Adrenal gland (tissue), 12 donors: ENCODE data around the gene SEZ6L2. TPM values are rescaled to one million over a fixed set of nuclear protein-coding genes. Genes with fewer than 3 reads are reported as not detected.

Experiments used
- DNase-seq, 7 donors: peaks; one replicate each; pipeline ENCODE4 v3.0.0-alpha.2; 2019 to 2020
- H3K27ac ChIP-seq, 5 donors: fragments of 200-600 bp; sonication (generic) in 4 of 5; 1 replicate in 3 of 5; 2 replicates in 2 of 5; pipeline versions ENCODE4 v1.5.1 to v1.8.0; 2016 to 2020; ENCODE audit warnings: mild to moderate bottlenecking in 1 of 5
- H3K27me3 ChIP-seq: fragments of 200-600 bp; 2 replicates; pipeline ENCODE4 v1.8.0; 2021
- H3K36me3 ChIP-seq, 2 donors: fragments of 200-600 bp; replicated peaks in 1 of 2; 1 replicate in 1 of 2; 2 replicates in 1 of 2; pipeline versions ENCODE4 v1.5.1 to v1.8.0; 2018 to 2022
- H3K4me1 ChIP-seq, 2 donors: fragments of 200-600 bp; replicated peaks in 1 of 2; 1 replicate in 1 of 2; 2 replicates in 1 of 2; pipeline versions ENCODE4 v1.5.1 to v1.8.0; 2018 to 2021
- H3K4me3 ChIP-seq, 4 donors: fragments of 200-600 bp; sonication (generic) in 3 of 4; one replicate each; pipeline ENCODE4 v1.5.1; 2016 to 2018
- H3K9me3 ChIP-seq, 3 donors: fragments of 200-600 bp; sonication (generic) in 1 of 3; replicated peaks in 1 of 3; 1 replicate in 2 of 3; 2 replicates in 1 of 3; pipeline versions ENCODE4 v1.5.1 to v1.8.0; 2016 to 2021
- CTCF ChIP-seq, 6 experiments: fragments of 450-650 bp in 4 of 6; fragments of 200-600 bp in 2 of 6; sonication (generic) in 1 of 6; IDR thresholded peaks; 1 replicate in 5 of 6; 2 replicates in 1 of 6; pipeline versions ENCODE4 v1.5.1 to v1.8.0; 2016 to 2021; ENCODE audit warnings: antibody characterized with exemption in 6 of 6, mild to moderate bottlenecking in 2 of 6, moderate library complexity in 1 of 6
- POLR2A ChIP-seq, 2 donors: fragments of 450-650 bp; IDR thresholded peaks; one replicate each; pipeline ENCODE4 v1.6.1; 2017; ENCODE audit warnings: antibody characterized with exemption in 2 of 2, mild to moderate bottlenecking in 2 of 2, moderate library complexity in 1 of 2
- WGBS, 4 donors: extraction: QIAGEN DNeasy Blood & Tissue Kit in 2 of 4; methylation state at CpG; one replicate each; pipeline versions ENCODE4 v1.1.5 to v1.1.7; 2013 to 2017; 5-methylcytosine and 5-hydroxymethylcytosine counted together
- intact Hi-C, 2 donors: fragments of 100-400 bp; cut with DNase I; formaldehyde crosslinking; loops; one replicate each; pipeline versions ENCODE4 v1.14.1 to v1.15.0; 2022 to 2023
- polyA plus RNA-seq, 3 donors: library from polyadenylated mRNA; stranded (reverse); fragments of 200-250 nt in 2 of 3; fragments of 350-450 nt in 1 of 3; fragmentation: Illumina TruSeq in 1 of 3; extraction: RNeasy Lipid Tissue Mini Kit (QIAGEN cat#74804) in 1 of 3; gene quantifications; one replicate each; pipeline ENCODE4 v1.2.3, GENCODE V29; 2013 to 2014
- total RNA-seq, 9 donors: library from RNA; depleted of rRNA in 4 of 9; stranded (reverse); fragments of >200 nt in 4 of 9; fragments of 120-200 nt in 1 of 9; fragmentation: NEBNext Ultra II Directional in 1 of 9; extraction: Animal tissue kit (Norgen Biotek cat#: 25700) in 1 of 9; gene quantifications; one replicate each; pipeline versions ENCODE4 v1.1.0 to v1.2.4, GENCODE V29; 2013 to 2023
- donor health status: healthy with polysubstance abuse.
- donor health status: Bipolar disorder and iron deficiency.
- donor health status: DM: yes; HTN: yes; CAD: no.
- donor health status: DM: no; HTN: no; CAD: no.
- donor health status: DM: no; HTN: no; CAD: no.
- donor health status: DM: yes; HTN: yes; CAD: no.

Gene SEZ6L2
- total and polyA plus RNA-seq, 12 donors: 7.5 to 302 (median 36.2) TPM

- Histone ChIP-seq H3K27me3 (no peaks in the 10 kb centered on the region), H3K27ac (no peak overlapping the region), H3K9me3 (no peaks in the 10 kb centered on the region), H3K36me3 (no peaks in the 10 kb centered on the region), H3K4me1 (no peaks in the 10 kb centered on the region), H3K4me3 (no peak overlapping the region)
- intact Hi-C loops: no loop called here
- 82 to 88% (median 84%) methylated on average over 23 of the region's 23 CpGs for WGBS, 4 donors
- no peak for DNase-seq
- TF ChIP-seq POLR2A (IDR thresholded peaks at IDR 0.05) (no peak), CTCF (IDR thresholded peaks at IDR 0.05) (no peak)
These were observed 7.3 kb upstream of the SEZ6L2 start for GRCh38 chr16:29906520-29907244.

- intact Hi-C loops: no loop called here
- peaks cover 2 to 4% of the 10 kb centered on the region in 2 donors for H3K4me1 ChIP-seq
- no peak overlapping the region for H3K4me3 ChIP-seq
- no peak overlapping the region for H3K27ac ChIP-seq
- WGBS, 4 donors: 83 to 87% (median 84%) methylated on average over 13 of the region's 13 CpGs
- H3K9me3 ChIP-seq: no peaks in the 10 kb centered on the region
- no peak for DNase-seq
- H3K36me3 ChIP-seq: no peaks in the 10 kb centered on the region
- TF ChIP-seq POLR2A (IDR thresholded peaks at IDR 0.05) (no peak), CTCF (IDR thresholded peaks at IDR 0.05) (no peak)
- H3K27me3 ChIP-seq: no peaks in the 10 kb centered on the region
These were observed 6.3 kb upstream of the SEZ6L2 start for GRCh38 chr16:29905668-29906067.

DNA sequence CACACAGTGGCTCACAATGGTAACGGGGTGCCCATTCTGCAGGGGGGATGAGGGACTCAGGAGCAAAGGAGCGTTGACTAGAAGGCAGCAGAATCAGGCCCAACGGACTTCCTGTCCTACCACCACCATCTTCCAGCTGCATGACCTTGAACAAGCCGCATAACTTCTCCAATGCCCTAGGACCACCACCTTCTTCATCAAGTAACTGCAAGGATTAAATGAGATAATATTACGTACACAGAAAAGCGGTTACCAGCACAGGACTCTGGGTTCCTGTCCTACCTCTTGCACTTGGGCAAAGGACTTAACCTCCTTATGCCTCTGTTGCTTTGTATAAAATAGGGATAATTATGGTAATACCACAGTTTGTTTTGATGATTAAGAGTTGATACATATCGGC is 5.6 kb upstream of the SEZ6L2 start:
- TF ChIP-seq POLR2A (IDR thresholded peaks at IDR 0.05) (no peak), CTCF (IDR thresholded peaks at IDR 0.05) (no peak)
- H3K4me1 ChIP-seq: peaks cover 5 to 10% of the 10 kb centered on the region in 2 donors
- intact Hi-C loops: no loop called here
- no peak overlapping the region for H3K4me3 ChIP-seq
- no peaks in the 10 kb centered on the region for H3K27me3 ChIP-seq
- no peaks in the 10 kb centered on the region for H3K9me3 ChIP-seq
- 83 to 86% (median 85%) methylated on average over 6 to 7 of the region's 7 CpGs for WGBS, 4 donors
- no peak for DNase-seq
- no peak overlapping the region for H3K27ac ChIP-seq
- H3K36me3 ChIP-seq: no peaks in the 10 kb centered on the region

- H3K36me3 ChIP-seq: no peaks in the 10 kb centered on the region
- no peaks in the 10 kb centered on the region for H3K9me3 ChIP-seq
- intact Hi-C loops: no loop called here
- WGBS, 4 donors: 62 to 77% (median 70%) methylated on average over 4 of the region's 4 CpGs
- H3K4me3 ChIP-seq: no peak overlapping the region
- no peak overlapping the region for H3K27ac ChIP-seq
- no peaks in the 10 kb centered on the region for H3K27me3 ChIP-seq
- DNase-seq: no peak
- TF ChIP-seq CTCF (IDR thresholded peaks at IDR 0.05): no peak
- TF ChIP-seq POLR2A (IDR thresholded peaks at IDR 0.05): no peak
- H3K4me1 ChIP-seq: peaks cover 10 to 13% of the 10 kb centered on the region in 2 donors
These were observed 4.2 kb upstream of the SEZ6L2 start for GRCh38 chr16:29903590-29903989.
